Neutrophil (primary cell): ENCODE measurements around the gene DNAJC2.

Experiments
- H3K27ac ChIP-seq: fragments of 200-600 bp; sonication (generic); 2 replicates; pipeline ENCODE4 v1.5.1; 2016; ENCODE audit warnings: mild to moderate bottlenecking, moderate library complexity
- H3K27me3 ChIP-seq: fragments of 200-600 bp; sonication (generic); 2 replicates; pipeline ENCODE4 v1.6.0; 2016; ENCODE audit warnings: mild to moderate bottlenecking
- H3K36me3 ChIP-seq: fragments of 200-600 bp; sonication (generic); 2 replicates; pipeline ENCODE4 v1.5.1; 2017
- H3K4me1 ChIP-seq, 2 experiments: fragments of 200-600 bp in 1 of 2; sonication (generic) in 1 of 2; 1 replicate in 1 of 2; 2 replicates in 1 of 2; pipeline versions ENCODE4 v1.5.1 to v1.6.1; 2013 to 2016; ENCODE audit warnings: low read depth in 1 of 2, low read length in 1 of 2, mild to moderate bottlenecking in 1 of 2, moderate library complexity in 1 of 2; ENCODE audit not compliant: control insufficient read depth in 1 of 2, insufficient read depth in 1 of 2
- H3K4me3 ChIP-seq, 2 experiments: fragments of 200-600 bp in 1 of 2; sonication (generic) in 1 of 2; 1 replicate in 1 of 2; 2 replicates in 1 of 2; pipeline ENCODE4 v1.5.1; 2013 to 2016; ENCODE audit warnings: low read depth in 1 of 2, low read length in 1 of 2, mild to moderate bottlenecking in 1 of 2, moderate library complexity in 1 of 2
- H3K9me3 ChIP-seq: fragments of 200-600 bp; sonication (generic); 2 replicates; pipeline ENCODE4 v1.5.1; 2016
- CTCF ChIP-seq: fragments of 200-600 bp; sonication (generic); IDR thresholded peaks from 2 replicates; pipeline ENCODE4 v1.5.1; 2016; ENCODE audit warnings: antibody characterized with exemption

Gene DNAJC2

GRCh38 chr7:103347507-103348267 lies 3.1 kb upstream of the DNAJC2 start, which contains the start of gene PSMC2:
Gene PSMC2 (plus strand): TSS chr7:103347643. CDS start chr7:103347712, 69 bp downstream.
- Histone ChIP-seq H3K4me1 (peaks cover 44 to 47% of the 10 kb centered on the region in 2 experiments), H3K27me3 (no peaks in the 10 kb centered on the region)

GRCh38 chr7:103346396-103346795 lies 1.8 kb upstream of the DNAJC2 start:
- no peak overlapping the region for H3K27ac ChIP-seq
- H3K9me3 ChIP-seq: no peaks in the 10 kb centered on the region
- peaks cover under 1% of the 10 kb centered on the region for H3K36me3 ChIP-seq
- no peaks in the 10 kb centered on the region for H3K27me3 ChIP-seq
- no peak for TF ChIP-seq CTCF
- H3K4me1 ChIP-seq: peaks cover 44 to 47% of the 10 kb centered on the region in 2 experiments
- H3K4me3 ChIP-seq: no peak overlapping the region

More at GRCh38 chr7:103347507-103348267, 3.1 kb upstream of the DNAJC2 start, which contains the start of gene PSMC2:
- peak within 1 kb of the TSS; percentile 81 for H3K27ac ChIP-seq
- H3K9me3 ChIP-seq: no peaks in the 10 kb centered on the region
- H3K36me3 ChIP-seq: no peaks in the 10 kb centered on the region
- no peak for TF ChIP-seq CTCF
- H3K4me3 ChIP-seq: peak within 1 kb of the TSS; percentile 70 to 94

- no peaks in the 10 kb centered on the region for H3K9me3 ChIP-seq
These were observed 662 bp downstream of the DNAJC2 start for GRCh38 chr7:103343758-103344452.

GRCh38 chr7:103343332-103343731 lies 1.2 kb downstream of the DNAJC2 start:
- Histone ChIP-seq H3K27ac (peak overlapping the region; percentile 81), H3K4me3 (no peak overlapping the region), H3K36me3 (peaks cover 11% of the 10 kb centered on the region), H3K9me3 (no peaks in the 10 kb centered on the region), H3K27me3 (no peaks in the 10 kb centered on the region), H3K4me1 (peaks cover 26 to 30% of the 10 kb centered on the region in 2 experiments)
- TF ChIP-seq CTCF: no peak

More at GRCh38 chr7:103343758-103344452, 662 bp downstream of the DNAJC2 start:
- Histone ChIP-seq H3K27me3 (no peaks in the 10 kb centered on the region), H3K4me1 (peaks cover 32 to 36% of the 10 kb centered on the region in 2 experiments), H3K36me3 (peaks cover 11% of the 10 kb centered on the region), H3K27ac (peak overlapping the region; percentile 81), H3K4me3 (peak overlapping the region; percentile 72 to 82)
- TF ChIP-seq CTCF: no peak

- no peaks in the 10 kb centered on the region for H3K27me3 ChIP-seq
- H3K9me3 ChIP-seq: no peaks in the 10 kb centered on the region
- peaks cover 24% of the 10 kb centered on the region for H3K36me3 ChIP-seq
- no peak for TF ChIP-seq CTCF
- H3K4me3 ChIP-seq: no peak overlapping the region
- H3K27ac ChIP-seq: no peak overlapping the region
- peaks cover 13 to 17% of the 10 kb centered on the region in 2 experiments for H3K4me1 ChIP-seq
These were observed 3.1 kb downstream of the DNAJC2 start for GRCh38 chr7:103341466-103341865.
